Measurements from ENCODE around the gene KCNJ12. TPM values are rescaled to one million over a fixed set of nuclear protein-coding genes. Genes with fewer than 3 reads are reported as not detected.

Gene KCNJ12
- total and polyA plus RNA-seq, 2 experiments from 2014 or later, result 0.61 to 2.4 TPM

GRCh38 chr17:21390294-21390693 is 14.1 kb downstream of the KCNJ12 start (continued):
- TF ChIP-seq, protein P1, sequence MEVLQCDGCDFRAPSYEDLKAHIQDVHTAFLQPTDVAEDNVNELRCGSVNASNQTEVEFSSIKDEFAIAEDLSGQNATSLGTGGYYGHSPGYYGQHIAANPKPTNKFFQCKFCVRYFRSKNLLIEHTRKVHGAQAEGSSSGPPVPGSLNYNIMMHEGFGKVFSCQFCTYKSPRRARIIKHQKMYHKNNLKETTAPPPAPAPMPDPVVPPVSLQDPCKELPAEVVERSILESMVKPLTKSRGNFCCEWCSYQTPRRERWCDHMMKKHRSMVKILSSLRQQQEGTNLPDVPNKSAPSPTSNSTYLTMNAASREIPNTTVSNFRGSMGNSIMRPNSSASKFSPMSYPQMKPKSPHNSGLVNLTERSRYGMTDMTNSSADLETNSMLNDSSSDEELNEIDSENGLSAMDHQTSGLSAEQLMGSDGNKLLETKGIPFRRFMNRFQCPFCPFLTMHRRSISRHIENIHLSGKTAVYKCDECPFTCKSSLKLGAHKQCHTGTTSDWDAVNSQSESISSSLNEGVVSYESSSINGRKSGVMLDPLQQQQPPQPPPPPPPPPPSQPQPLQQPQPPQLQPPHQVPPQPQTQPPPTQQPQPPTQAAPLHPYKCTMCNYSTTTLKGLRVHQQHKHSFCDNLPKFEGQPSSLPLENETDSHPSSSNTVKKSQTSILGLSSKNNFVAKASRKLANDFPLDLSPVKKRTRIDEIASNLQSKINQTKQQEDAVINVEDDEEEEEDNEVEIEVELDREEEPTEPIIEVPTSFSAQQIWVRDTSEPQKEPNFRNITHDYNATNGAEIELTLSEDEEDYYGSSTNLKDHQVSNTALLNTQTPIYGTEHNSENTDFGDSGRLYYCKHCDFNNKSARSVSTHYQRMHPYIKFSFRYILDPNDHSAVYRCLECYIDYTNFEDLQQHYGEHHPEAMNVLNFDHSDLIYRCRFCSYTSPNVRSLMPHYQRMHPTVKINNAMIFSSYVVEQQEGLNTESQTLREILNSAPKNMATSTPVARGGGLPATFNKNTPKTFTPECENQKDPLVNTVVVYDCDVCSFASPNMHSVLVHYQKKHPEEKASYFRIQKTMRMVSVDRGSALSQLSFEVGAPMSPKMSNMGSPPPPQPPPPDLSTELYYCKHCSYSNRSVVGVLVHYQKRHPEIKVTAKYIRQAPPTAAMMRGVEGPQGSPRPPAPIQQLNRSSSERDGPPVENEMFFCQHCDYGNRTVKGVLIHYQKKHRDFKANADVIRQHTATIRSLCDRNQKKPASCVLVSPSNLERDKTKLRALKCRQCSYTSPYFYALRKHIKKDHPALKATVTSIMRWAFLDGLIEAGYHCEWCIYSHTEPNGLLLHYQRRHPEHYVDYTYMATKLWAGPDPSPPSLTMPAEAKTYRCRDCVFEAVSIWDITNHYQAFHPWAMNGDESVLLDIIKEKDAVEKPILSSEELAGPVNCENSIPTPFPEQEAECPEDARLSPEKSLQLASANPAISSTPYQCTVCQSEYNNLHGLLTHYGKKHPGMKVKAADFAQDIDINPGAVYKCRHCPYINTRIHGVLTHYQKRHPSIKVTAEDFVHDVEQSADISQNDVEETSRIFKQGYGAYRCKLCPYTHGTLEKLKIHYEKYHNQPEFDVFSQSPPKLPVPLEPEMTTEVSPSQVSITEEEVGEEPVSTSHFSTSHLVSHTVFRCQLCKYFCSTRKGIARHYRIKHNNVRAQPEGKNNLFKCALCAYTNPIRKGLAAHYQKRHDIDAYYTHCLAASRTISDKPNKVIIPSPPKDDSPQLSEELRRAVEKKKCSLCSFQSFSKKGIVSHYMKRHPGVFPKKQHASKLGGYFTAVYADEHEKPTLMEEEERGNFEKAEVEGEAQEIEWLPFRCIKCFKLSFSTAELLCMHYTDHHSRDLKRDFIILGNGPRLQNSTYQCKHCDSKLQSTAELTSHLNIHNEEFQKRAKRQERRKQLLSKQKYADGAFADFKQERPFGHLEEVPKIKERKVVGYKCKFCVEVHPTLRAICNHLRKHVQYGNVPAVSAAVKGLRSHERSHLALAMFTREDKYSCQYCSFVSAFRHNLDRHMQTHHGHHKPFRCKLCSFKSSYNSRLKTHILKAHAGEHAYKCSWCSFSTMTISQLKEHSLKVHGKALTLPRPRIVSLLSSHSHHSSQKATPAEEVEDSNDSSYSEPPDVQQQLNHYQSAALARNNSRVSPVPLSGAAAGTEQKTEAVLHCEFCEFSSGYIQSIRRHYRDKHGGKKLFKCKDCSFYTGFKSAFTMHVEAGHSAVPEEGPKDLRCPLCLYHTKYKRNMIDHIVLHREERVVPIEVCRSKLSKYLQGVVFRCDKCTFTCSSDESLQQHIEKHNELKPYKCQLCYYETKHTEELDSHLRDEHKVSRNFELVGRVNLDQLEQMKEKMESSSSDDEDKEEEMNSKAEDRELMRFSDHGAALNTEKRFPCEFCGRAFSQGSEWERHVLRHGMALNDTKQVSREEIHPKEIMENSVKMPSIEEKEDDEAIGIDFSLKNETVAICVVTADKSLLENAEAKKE (CRISPR knock-in tag; IDR thresholded peaks at IDR 0.05), result no peak

DNA sequence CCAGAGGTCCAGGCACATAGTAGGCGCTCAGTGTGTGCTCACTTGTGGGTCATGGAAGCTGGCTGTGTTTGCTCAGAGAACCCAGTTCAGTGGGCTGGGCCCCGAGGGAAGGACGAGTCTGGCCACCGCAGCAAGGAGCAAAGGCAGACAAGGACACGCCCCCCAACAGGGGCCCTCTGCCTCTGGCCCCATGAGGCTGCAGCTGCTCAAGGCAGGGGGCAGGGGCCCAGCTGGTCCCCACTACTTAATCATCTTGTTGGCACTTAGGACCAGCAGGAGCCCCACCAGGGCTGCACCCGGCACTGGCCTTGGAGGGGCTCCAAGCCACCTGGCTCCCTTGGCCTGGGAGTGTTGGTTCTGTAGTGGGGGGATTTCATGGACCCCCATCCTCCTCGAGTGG is 16.1 kb downstream of the KCNJ12 start:
- Mint-ChIP-seq H3K27me3 (ENCODE audit: insufficient read depth, low read depth, poor library complexity) (peaks cover 11% of the 10 kb centered on the region), H3K36me3 (ENCODE audit: low read depth) (no peaks in the 10 kb centered on the region), H3K9me3 (peaks cover 2% of the 10 kb centered on the region; the same call in 1 of the 3 replicates), H3K27ac (no peak overlapping the region), H3K4me1 (no peaks in the 10 kb centered on the region; the same call in 2 of the 3 replicates), H3K4me3 (no peak overlapping the region)
- Histone ChIP-seq H3K4me2 (no peak overlapping the region), H2AFZ (no peak overlapping the region), H3K27me3 (ENCODE audit: insufficient read depth) (no peaks in the 10 kb centered on the region), H3K79me2 (replicated peaks; ENCODE audit: insufficient read depth) (no peaks in the 10 kb centered on the region), H3K36me3 (ENCODE audit: insufficient read depth) (no peaks in the 10 kb centered on the region), H3F3A (replicated peaks; ENCODE audit: low read depth) (no peaks in the 10 kb centered on the region), H4K20me1 (replicated peaks; ENCODE audit: insufficient read depth) (no peaks in the 10 kb centered on the region), H3K9me2 (ENCODE audit: insufficient read depth) (no peaks in the 10 kb centered on the region), H3K4me3 (no peak overlapping the region), H3K4me1 (ENCODE audit: insufficient read depth) (no peaks in the 10 kb centered on the region), H3K27ac (ENCODE audit: low read depth) (no peak overlapping the region)
- DNase-seq (ENCODE audit: low spot score), result no peak
- no peak for TF ChIP-seq NANOG (IDR thresholded peaks at IDR 0.05; ENCODE audit: borderline replicate concordance)
- TF ChIP-seq REST (IDR thresholded peaks at IDR 0.05; ENCODE audit: unreplicated experiment), result no peak
- TF ChIP-seq EZH2phosphoT487 (IDR thresholded peaks at IDR 0.05; ENCODE audit: unreplicated experiment), result no peak
- no peak for TF ChIP-seq STAT1 (IDR thresholded peaks at IDR 0.05; ENCODE audit: unreplicated experiment)
- ATAC-seq, result no peak

Measured in GM23338 (cell line).